ENCODE results near the gene LIPF.

The LIPF gene

GRCh38 chr10:88623835-88624234 lies 40.4 kb upstream of the LIPF start:
- Histone ChIP-seq H3K4me3 (replicated peaks; ENCODE audit: low read depth, low read length) (no peak overlapping the region), H3K36me3 (ENCODE audit: control insufficient read depth, insufficient read depth, low read length) (no peaks in the 10 kb centered on the region), H3K27me3 (replicated peaks; ENCODE audit: control insufficient read depth, insufficient read depth, low read length) (no peaks in the 10 kb centered on the region)
- DNase-seq (ENCODE audit: extremely low read depth, insufficient read length) = no peak
- no peak for TF ChIP-seq CTCF (IDR thresholded peaks at IDR 0.05; ENCODE audit: insufficient read depth, low read length, poor library complexity, severe bottlenecking)

GRCh38 chr10:88624840-88625239 lies 39.4 kb upstream of the LIPF start:
- DNase-seq (ENCODE audit: extremely low read depth, insufficient read length) = no peak
- no peaks in the 10 kb centered on the region for H3K36me3 ChIP-seq (ENCODE audit: control insufficient read depth, insufficient read depth, low read length)
- H3K27me3 ChIP-seq (replicated peaks; ENCODE audit: control insufficient read depth, insufficient read depth, low read length) = no peaks in the 10 kb centered on the region
- no peak overlapping the region for H3K4me3 ChIP-seq (replicated peaks; ENCODE audit: low read depth, low read length)
- no peak for TF ChIP-seq CTCF (IDR thresholded peaks at IDR 0.05; ENCODE audit: insufficient read depth, low read length, poor library complexity, severe bottlenecking)

- no peaks in the 10 kb centered on the region for H3K36me3 ChIP-seq (ENCODE audit: control insufficient read depth, insufficient read depth, low read length)
- no peak overlapping the region for H3K4me3 ChIP-seq (replicated peaks; ENCODE audit: low read depth, low read length)
- no peak for DNase-seq (ENCODE audit: extremely low read depth, insufficient read length)
- H3K27me3 ChIP-seq (replicated peaks; ENCODE audit: control insufficient read depth, insufficient read depth, low read length) = no peaks in the 10 kb centered on the region
- no peak for TF ChIP-seq CTCF (IDR thresholded peaks at IDR 0.05; ENCODE audit: insufficient read depth, low read length, poor library complexity, severe bottlenecking)
These were observed 24.1 kb upstream of the LIPF start for GRCh38 chr10:88640186-88640585.

GRCh38 chr10:88642209-88642608 lies 22.0 kb upstream of the LIPF start:
- no peak for DNase-seq (ENCODE audit: extremely low read depth, insufficient read length)
- Histone ChIP-seq H3K4me3 (replicated peaks; ENCODE audit: low read depth, low read length) (no peak overlapping the region), H3K36me3 (ENCODE audit: control insufficient read depth, insufficient read depth, low read length) (no peaks in the 10 kb centered on the region), H3K27me3 (replicated peaks; ENCODE audit: control insufficient read depth, insufficient read depth, low read length) (no peaks in the 10 kb centered on the region)
- no peak for TF ChIP-seq CTCF (IDR thresholded peaks at IDR 0.05; ENCODE audit: insufficient read depth, low read length, poor library complexity, severe bottlenecking)

GRCh38 chr10:88642963-88643362 lies 21.3 kb upstream of the LIPF start:
- TF ChIP-seq CTCF (IDR thresholded peaks at IDR 0.05; ENCODE audit: insufficient read depth, low read length, poor library complexity, severe bottlenecking) = no peak
- DNase-seq (ENCODE audit: extremely low read depth, insufficient read length) = no peak
- no peaks in the 10 kb centered on the region for H3K36me3 ChIP-seq (ENCODE audit: control insufficient read depth, insufficient read depth, low read length)
- H3K4me3 ChIP-seq (replicated peaks; ENCODE audit: low read depth, low read length) = no peak overlapping the region
- H3K27me3 ChIP-seq (replicated peaks; ENCODE audit: control insufficient read depth, insufficient read depth, low read length) = no peaks in the 10 kb centered on the region

- no peak for TF ChIP-seq CTCF (IDR thresholded peaks at IDR 0.05; ENCODE audit: insufficient read depth, low read length, poor library complexity, severe bottlenecking)
- no peak for DNase-seq (ENCODE audit: extremely low read depth, insufficient read length)
- H3K36me3 ChIP-seq (ENCODE audit: control insufficient read depth, insufficient read depth, low read length) = no peaks in the 10 kb centered on the region
- no peaks in the 10 kb centered on the region for H3K27me3 ChIP-seq (replicated peaks; ENCODE audit: control insufficient read depth, insufficient read depth, low read length)
- no peak overlapping the region for H3K4me3 ChIP-seq (replicated peaks; ENCODE audit: low read depth, low read length)
These were observed 17.1 kb upstream of the LIPF start for GRCh38 chr10:88647061-88647615.

All from GM06990 (cell line).